ENCODE data around the gene PKM. TPM values are rescaled to one million over a fixed set of nuclear protein-coding genes. Genes with fewer than 3 reads are reported as not detected.

PKM gene
- total RNA-seq, 1 donor from 2014 or later: 1,163 TPM

DNA sequence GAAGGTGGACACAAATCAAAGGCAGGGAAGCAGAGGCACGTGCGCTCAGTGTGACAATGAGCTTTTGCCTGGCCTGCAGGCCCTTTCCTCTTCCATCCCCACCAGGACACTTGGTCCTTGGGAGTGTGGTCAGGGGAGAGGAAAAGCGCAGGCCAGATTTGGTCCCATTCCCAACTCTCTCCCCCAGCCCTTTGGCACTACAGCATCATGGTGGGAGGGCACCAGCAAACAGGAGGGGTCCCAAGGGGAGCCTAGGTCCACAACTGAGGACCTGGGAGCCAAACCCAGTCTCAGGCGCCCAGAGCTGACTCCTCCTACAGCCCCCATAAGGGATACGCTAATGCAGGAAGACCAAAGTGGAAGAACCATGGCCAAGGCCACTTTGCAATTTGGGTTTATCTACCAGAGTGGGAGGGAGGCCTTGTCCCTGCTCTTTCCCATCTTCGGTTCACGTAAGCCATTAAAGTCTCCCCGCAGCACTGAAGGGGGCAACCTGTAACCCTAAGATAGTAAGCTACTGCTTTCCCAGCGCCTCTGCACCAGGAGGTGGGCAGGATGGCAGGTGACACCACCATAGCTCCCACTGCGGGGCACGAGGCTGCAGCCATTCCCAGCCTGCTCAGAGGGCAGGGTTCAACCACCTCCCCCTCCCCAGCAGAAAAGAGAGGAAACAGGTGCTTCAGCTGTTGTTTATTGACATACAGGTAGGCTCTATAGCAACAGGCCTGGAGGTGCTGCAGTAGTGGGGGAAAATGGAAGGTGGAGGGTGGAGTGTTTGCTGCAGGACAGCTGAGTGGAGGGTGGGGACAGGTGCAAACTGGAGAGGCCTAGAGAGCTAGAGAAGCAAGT lies 32.4 kb downstream of the PKM start:
- no peak overlapping the region for H3K4me2 ChIP-seq
- no peak overlapping the region for H3K27ac ChIP-seq
- H3K27me3 ChIP-seq: peaks cover 60% of the 10 kb centered on the region
- DNase-seq (ENCODE audit: low spot score): no peak
- peaks cover 5% of the 10 kb centered on the region for H3K36me3 ChIP-seq
- peaks cover 75% of the 10 kb centered on the region for H4K20me1 ChIP-seq (ENCODE audit: low read depth)
- Mint-ChIP-seq H3K4me3 (peak overlapping the region; percentile 80), H3K9me3 (peaks cover 2% of the 10 kb centered on the region), H3K27me3 (ENCODE audit: insufficient read depth, low read depth) (peaks cover 25% of the 10 kb centered on the region), H3K27ac (no peak overlapping the region), H3K36me3 (peaks cover 31% of the 10 kb centered on the region), H3K4me1 (peaks cover 8% of the 10 kb centered on the region)
- H2AFZ ChIP-seq (replicated peaks): no peak overlapping the region
- TF ChIP-seq, protein P1, sequence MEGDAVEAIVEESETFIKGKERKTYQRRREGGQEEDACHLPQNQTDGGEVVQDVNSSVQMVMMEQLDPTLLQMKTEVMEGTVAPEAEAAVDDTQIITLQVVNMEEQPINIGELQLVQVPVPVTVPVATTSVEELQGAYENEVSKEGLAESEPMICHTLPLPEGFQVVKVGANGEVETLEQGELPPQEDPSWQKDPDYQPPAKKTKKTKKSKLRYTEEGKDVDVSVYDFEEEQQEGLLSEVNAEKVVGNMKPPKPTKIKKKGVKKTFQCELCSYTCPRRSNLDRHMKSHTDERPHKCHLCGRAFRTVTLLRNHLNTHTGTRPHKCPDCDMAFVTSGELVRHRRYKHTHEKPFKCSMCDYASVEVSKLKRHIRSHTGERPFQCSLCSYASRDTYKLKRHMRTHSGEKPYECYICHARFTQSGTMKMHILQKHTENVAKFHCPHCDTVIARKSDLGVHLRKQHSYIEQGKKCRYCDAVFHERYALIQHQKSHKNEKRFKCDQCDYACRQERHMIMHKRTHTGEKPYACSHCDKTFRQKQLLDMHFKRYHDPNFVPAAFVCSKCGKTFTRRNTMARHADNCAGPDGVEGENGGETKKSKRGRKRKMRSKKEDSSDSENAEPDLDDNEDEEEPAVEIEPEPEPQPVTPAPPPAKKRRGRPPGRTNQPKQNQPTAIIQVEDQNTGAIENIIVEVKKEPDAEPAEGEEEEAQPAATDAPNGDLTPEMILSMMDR (IDR thresholded peaks at IDR 0.05): no peak
- TF ChIP-seq EZH2phosphoT487 (IDR thresholded peaks at IDR 0.05) (no peak), EZH2 (IDR thresholded peaks at IDR 0.05) (no peak)
- no peaks in the 10 kb centered on the region for H3K79me2 ChIP-seq (ENCODE audit: low read depth)
- H3K9ac ChIP-seq: no peak overlapping the region
- no peaks in the 10 kb centered on the region for H3K9me3 ChIP-seq (ENCODE audit: low read depth)
- H3K4me1 ChIP-seq: peaks cover 8% of the 10 kb centered on the region
- peaks cover 53% of the 10 kb centered on the region for H3F3A ChIP-seq (ENCODE audit: low read depth)
- no peak overlapping the region for H3K4me3 ChIP-seq

DNA sequence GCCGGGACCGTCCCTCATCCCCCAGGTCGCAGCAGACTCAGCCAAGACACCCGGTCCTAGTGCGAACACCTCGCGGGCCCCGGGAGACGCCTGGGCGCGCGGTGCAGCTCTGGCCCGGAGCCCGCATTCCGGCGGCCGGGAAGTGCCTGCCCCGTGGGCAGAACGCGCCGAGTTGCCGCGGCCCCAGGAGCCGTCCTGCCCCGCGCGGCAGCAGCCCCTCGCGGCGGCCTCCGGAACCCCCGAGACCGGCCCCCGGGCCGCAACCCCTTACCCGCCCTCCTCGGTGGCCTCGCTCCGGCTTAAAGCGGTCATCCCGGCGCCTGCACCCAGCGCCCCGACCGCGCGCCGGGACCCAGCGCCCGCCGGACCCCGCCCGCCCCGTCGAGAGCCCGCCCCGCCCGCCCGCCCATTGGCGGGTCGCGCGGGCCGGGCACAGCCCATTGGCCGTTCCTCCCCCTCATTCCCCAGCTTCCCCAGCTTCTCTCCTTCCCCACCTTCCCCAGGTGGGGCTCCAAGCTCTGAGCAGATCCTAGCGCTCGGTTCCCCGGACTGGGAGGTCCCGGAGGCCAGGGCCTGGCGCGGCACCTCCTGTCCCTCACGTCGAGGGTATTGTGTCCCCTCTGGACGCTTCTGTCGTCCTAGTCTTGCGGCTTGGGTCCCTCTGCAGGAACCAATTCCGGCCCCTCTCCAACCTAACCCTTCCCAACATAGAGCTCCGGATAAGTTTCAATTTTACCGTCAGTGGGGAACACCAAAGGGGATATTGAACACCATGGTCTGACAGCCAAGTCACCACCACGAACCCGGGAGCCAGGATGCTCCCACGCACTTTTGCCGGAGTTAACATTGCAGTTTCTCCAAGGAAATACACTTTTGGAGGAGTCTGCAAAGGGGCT lies 33.3 kb downstream of the PKM start, which contains the start of gene GRAMD2A:
Gene GRAMD2A (minus strand): TSS at position 328 of the 896 bp plus-strand sequence.
- Mint-ChIP-seq H3K9me3 (no peaks in the 10 kb centered on the region), H3K27me3 (ENCODE audit: insufficient read depth, low read depth) (peaks cover 20% of the 10 kb centered on the region), H3K4me3 (peak within 1 kb of the TSS; percentile 80), H3K27ac (no peak within 1 kb of the TSS), H3K36me3 (peaks cover 23% of the 10 kb centered on the region), H3K4me1 (peaks cover 8% of the 10 kb centered on the region)
- Histone ChIP-seq H3K4me1 (peaks cover 8% of the 10 kb centered on the region), H3K27ac (no peak within 1 kb of the TSS), H3K36me3 (no peaks in the 10 kb centered on the region), H3K4me3 (peak within 1 kb of the TSS; percentile 55), H3F3A (ENCODE audit: low read depth) (peaks cover 53% of the 10 kb centered on the region), H3K4me2 (peak within 1 kb of the TSS; percentile 87), H3K9me3 (ENCODE audit: low read depth) (no peaks in the 10 kb centered on the region), H3K9ac (no peak within 1 kb of the TSS), H3K79me2 (ENCODE audit: low read depth) (no peaks in the 10 kb centered on the region), H3K27me3 (peaks cover 65% of the 10 kb centered on the region), H2AFZ (replicated peaks) (peak within 1 kb of the TSS; percentile 84), H4K20me1 (ENCODE audit: low read depth) (peaks cover 66% of the 10 kb centered on the region)
- peak; percentile 80 for TF ChIP-seq EZH2phosphoT487 (IDR thresholded peaks at IDR 0.05)
- TF ChIP-seq, protein P1 (IDR thresholded peaks at IDR 0.05): no peak
- TF ChIP-seq EZH2 (IDR thresholded peaks at IDR 0.05): peak; percentile 84
- DNase-seq (ENCODE audit: low spot score): peak; percentile 65

DNA sequence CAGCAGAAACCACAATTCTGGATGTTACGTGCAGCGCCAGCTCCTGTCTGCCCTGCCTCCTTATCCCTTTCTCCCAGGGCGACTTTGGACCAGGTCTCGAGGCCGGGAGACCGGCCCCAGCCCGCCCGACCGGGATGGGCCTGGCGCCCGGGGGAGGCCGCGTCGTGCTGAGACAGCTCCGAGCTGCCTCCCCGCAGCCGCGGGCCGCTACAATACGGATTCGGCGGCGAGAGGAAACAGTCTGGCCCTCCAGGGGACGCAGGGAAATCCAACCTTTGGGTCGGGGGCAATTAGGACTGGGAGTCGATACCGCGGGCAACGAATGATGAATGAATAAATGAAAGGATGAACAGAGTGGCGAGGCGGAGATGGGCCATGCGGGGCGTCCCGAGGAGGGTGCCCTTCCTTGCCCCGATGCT lies 33.9 kb downstream of the PKM start:
- Mint-ChIP-seq H3K9me3 (no peaks in the 10 kb centered on the region), H3K4me3 (peak overlapping the region; percentile 67), H3K4me1 (peaks cover 8% of the 10 kb centered on the region), H3K27me3 (ENCODE audit: insufficient read depth, low read depth) (peaks cover 20% of the 10 kb centered on the region), H3K36me3 (peaks cover 20% of the 10 kb centered on the region), H3K27ac (no peak overlapping the region)
- Histone ChIP-seq H3K9ac (no peak overlapping the region), H3K27ac (no peak overlapping the region), H3K36me3 (no peaks in the 10 kb centered on the region), H3K4me2 (peak overlapping the region; percentile 87), H3F3A (ENCODE audit: low read depth) (peaks cover 53% of the 10 kb centered on the region), H3K27me3 (peaks cover 71% of the 10 kb centered on the region), H3K4me3 (peak overlapping the region; percentile 55), H4K20me1 (ENCODE audit: low read depth) (peaks cover 60% of the 10 kb centered on the region), H3K9me3 (ENCODE audit: low read depth) (no peaks in the 10 kb centered on the region), H3K4me1 (peaks cover 8% of the 10 kb centered on the region), H3K79me2 (ENCODE audit: low read depth) (no peaks in the 10 kb centered on the region), H2AFZ (replicated peaks) (peak overlapping the region; percentile 84)
- DNase-seq (ENCODE audit: low spot score): peak; percentile 49
- TF ChIP-seq, protein P1 (IDR thresholded peaks at IDR 0.05): no peak
- peak; percentile 94 for TF ChIP-seq EZH2 (IDR thresholded peaks at IDR 0.05)
- peak; percentile 88 for TF ChIP-seq EZH2phosphoT487 (IDR thresholded peaks at IDR 0.05)
